B cell (primary cell): ENCODE data around the gene TULP3. TPM values are rescaled to one million over a fixed set of nuclear protein-coding genes. Genes with fewer than 3 reads are reported as not detected.

Source experiments
- ATAC-seq: fragments of 200-7000 bp; cut with Tn5 transposase; one replicate; pipeline ENCODE4 v1.10.0; 2021; ENCODE audit warnings: low read depth, mild to moderate bottlenecking, moderate number of reproducible peaks, moderate library complexity
- CTCF ChIA-PET: fragments of 350-600 bp; sonication (Branson Sonifier 250); formaldehyde crosslinking; loops from one replicate; lab custom pipeline; 2021; ENCODE audit warnings: antibody characterized with exemption, inconsistent platforms; lab: Charles Lee
- POLR2A ChIA-PET: fragments of 350-600 bp; sonication (Branson Sonifier 250); formaldehyde crosslinking; loops from one replicate; lab custom pipeline; 2021; ENCODE audit warnings: antibody characterized with exemption; lab: Charles Lee
- DNase-seq: peaks from one replicate; pipeline ENCODE4 v3.0.0; 2013
- H2AFZ ChIP-seq: 2 replicates; pipeline ENCODE4 v1.6.1; 2012; ENCODE audit warnings: mild to moderate bottlenecking, low read depth, low read length; ENCODE audit not compliant: insufficient read depth, poor library complexity, severe bottlenecking
- H3K27ac ChIP-seq, 2 donors: 1 replicate in 1 of 2; 2 replicates in 1 of 2; pipeline ENCODE4 v1.5.1; 2012 to 2013; ENCODE audit warnings: low read length in 2 of 2, mild to moderate bottlenecking in 2 of 2, moderate library complexity in 1 of 2
- H3K27me3 ChIP-seq, 4 experiments: fragments of 200-600 bp in 1 of 4; sonication (generic) in 1 of 4; replicated peaks in 1 of 4; 1 replicate in 2 of 4; 2 replicates in 2 of 4; pipeline versions ENCODE4 v1.6.1 to v1.7.0; 2013 to 2016; ENCODE audit warnings: low read length in 3 of 4, mild to moderate bottlenecking in 2 of 4, mixed read lengths in 1 of 4, moderate library complexity in 1 of 4; ENCODE audit not compliant: insufficient read depth in 4 of 4, control insufficient read depth in 3 of 4; ENCODE audit errors: control extremely low read depth in 1 of 4
- H3K36me3 ChIP-seq, 2 experiments: replicated peaks in 1 of 2; 1 replicate in 1 of 2; 2 replicates in 1 of 2; pipeline versions ENCODE4 v1.6.1 to v1.7.1; 2013; ENCODE audit warnings: low read length in 1 of 2; ENCODE audit not compliant: insufficient read depth in 2 of 2, control insufficient read depth in 1 of 2; ENCODE audit errors: control extremely low read depth in 1 of 2, extremely low read depth in 1 of 2
- H3K4me1 ChIP-seq, 2 donors: fragments of 200-600 bp in 1 of 2; sonication (generic) in 1 of 2; 1 replicate in 1 of 2; 2 replicates in 1 of 2; pipeline versions ENCODE4 v1.5.1 to v1.6.1; 2013 to 2017; ENCODE audit warnings: low read length in 2 of 2; ENCODE audit not compliant: control insufficient read depth in 2 of 2, insufficient read depth in 2 of 2
- H3K4me2 ChIP-seq: replicated peaks from 2 replicates; pipeline ENCODE3; 2012; ENCODE audit warnings: mild to moderate bottlenecking, low read depth, low read length; ENCODE audit not compliant: poor library complexity, severe bottlenecking
- H3K4me3 ChIP-seq, 5 experiments: fragments of 200-600 bp in 1 of 5; sonication (generic) in 1 of 5; 1 replicate in 3 of 5; 2 replicates in 2 of 5; pipeline versions ENCODE4 v1.5.1 to v1.7.0; 2011 to 2016; ENCODE audit warnings: low read length in 4 of 5, mild to moderate bottlenecking in 4 of 5, low read depth in 2 of 5, control low read depth in 1 of 5, moderate library complexity in 1 of 5; ENCODE audit not compliant: insufficient read depth in 1 of 5; ENCODE audit errors: control extremely low read depth in 1 of 5, extremely low read depth in 1 of 5
- H3K79me2 ChIP-seq: fragments of 200-600 bp; sonication (generic); one replicate; pipeline ENCODE4 v1.6.0; 2016; ENCODE audit warnings: low read length; ENCODE audit not compliant: control insufficient read depth, insufficient read depth
- H3K9ac ChIP-seq: fragments of 200-600 bp; sonication (generic); 2 replicates; pipeline ENCODE4 v1.6.1; 2017; ENCODE audit warnings: mild to moderate bottlenecking, low read length, moderate library complexity
- H3K9me3 ChIP-seq, 3 donors: one replicate each; pipeline versions ENCODE4 v1.6.1 to v1.7.1; 2013; ENCODE audit warnings: low read length in 2 of 3; ENCODE audit not compliant: control insufficient read depth in 2 of 3, insufficient read depth in 1 of 3; ENCODE audit errors: control extremely low read depth in 1 of 3
- H4K20me1 ChIP-seq: 2 replicates; pipeline ENCODE4 v1.6.0; 2012; ENCODE audit warnings: mild to moderate bottlenecking, low read length; ENCODE audit not compliant: insufficient read depth, control insufficient read depth, poor library complexity, severe bottlenecking
- H3K27ac Mint-ChIP-seq: one replicate; pipeline ENCODE4 v1.8.0; 2021; ENCODE audit warnings: mixed read lengths
- H3K27me3 Mint-ChIP-seq: one replicate; pipeline ENCODE4 v1.8.0; 2021; ENCODE audit warnings: mixed read lengths
- H3K4me1 Mint-ChIP-seq: one replicate; pipeline ENCODE4 v1.8.0; 2021; ENCODE audit warnings: mixed read lengths
- H3K4me3 Mint-ChIP-seq: one replicate; pipeline ENCODE4 v1.8.0; 2021; ENCODE audit warnings: mixed read lengths
- H3K9me3 Mint-ChIP-seq: one replicate; pipeline ENCODE4 v1.8.0; 2022; ENCODE audit warnings: mixed read lengths; ENCODE audit not compliant: insufficient read depth
- EZH2 ChIP-seq: IDR thresholded peaks from 2 replicates; pipeline ENCODE4 v1.6.1; 2012; ENCODE audit warnings: borderline replicate concordance, low read depth, mild to moderate bottlenecking, moderate library complexity, low read length; ENCODE audit not compliant: insufficient read depth, poor library complexity, severe bottlenecking
- WGBS: methylation state at CpG from one replicate; pipeline ENCODE4 v1.1.5; 2013; ENCODE audit warnings: missing lambda C conversion rate; ENCODE audit not compliant: insufficient coverage; 5-methylcytosine and 5-hydroxymethylcytosine counted together
- intact Hi-C: fragments of 100-400 bp; cut with micrococcal nuclease; formaldehyde crosslinking; loops from one replicate; pipeline ENCODE4 v1.10.0; 2022
- polyA plus RNA-seq: library from polyadenylated mRNA; depleted of rRNA; stranded (reverse); fragments of >200 nt; gene quantifications from 2 replicates; pipeline ENCODE4 v1.2.3, GENCODE V29; 2012
- total RNA-seq, 2 donors: library from RNA; stranded (reverse); fragments of 120-200 nt in 1 of 2; gene quantifications; 1 replicate in 1 of 2; 2 replicates in 1 of 2; pipeline versions ENCODE4 v1.2.3 to v1.2.4, GENCODE V29; 2013 to 2022
- TF ChIP-seq, protein P1 (sequence below): fragments of 200-600 bp; IDR thresholded peaks from one replicate; pipeline ENCODE4 v1.8.0; 2022; ENCODE audit warnings: antibody characterized with exemption, mild to moderate bottlenecking

TULP3 gene
- total and polyA plus RNA-seq, 2 donors (not counting 1 experiment from before 2014, with no cell fraction given): 8.3 to 9.2 TPM

- Mint-ChIP-seq H3K27me3 (no peaks in the 10 kb centered on the region), H3K4me1 (no peaks in the 10 kb centered on the region), H3K4me3 (no peak overlapping the region), H3K9me3 (peaks cover 4% of the 10 kb centered on the region), H3K27ac (no peak overlapping the region)
- no peak overlapping the region for H2AFZ ChIP-seq
- ATAC-seq (no peak), DNase-seq (no peak)
- H3K79me2 ChIP-seq: no peaks in the 10 kb centered on the region
- H3K9ac ChIP-seq: no peak overlapping the region
- no peaks in the 10 kb centered on the region for H4K20me1 ChIP-seq
- peaks cover 0 to 5% (median 0%) of the 10 kb centered on the region in 3 donors for H3K9me3 ChIP-seq
- no peak overlapping the region for H3K4me2 ChIP-seq
- H3K36me3 ChIP-seq: no peaks in the 10 kb centered on the region
- no peaks in the 10 kb centered on the region for H3K4me1 ChIP-seq
- TF ChIP-seq EZH2: no peak
- TF ChIP-seq, protein P1, sequence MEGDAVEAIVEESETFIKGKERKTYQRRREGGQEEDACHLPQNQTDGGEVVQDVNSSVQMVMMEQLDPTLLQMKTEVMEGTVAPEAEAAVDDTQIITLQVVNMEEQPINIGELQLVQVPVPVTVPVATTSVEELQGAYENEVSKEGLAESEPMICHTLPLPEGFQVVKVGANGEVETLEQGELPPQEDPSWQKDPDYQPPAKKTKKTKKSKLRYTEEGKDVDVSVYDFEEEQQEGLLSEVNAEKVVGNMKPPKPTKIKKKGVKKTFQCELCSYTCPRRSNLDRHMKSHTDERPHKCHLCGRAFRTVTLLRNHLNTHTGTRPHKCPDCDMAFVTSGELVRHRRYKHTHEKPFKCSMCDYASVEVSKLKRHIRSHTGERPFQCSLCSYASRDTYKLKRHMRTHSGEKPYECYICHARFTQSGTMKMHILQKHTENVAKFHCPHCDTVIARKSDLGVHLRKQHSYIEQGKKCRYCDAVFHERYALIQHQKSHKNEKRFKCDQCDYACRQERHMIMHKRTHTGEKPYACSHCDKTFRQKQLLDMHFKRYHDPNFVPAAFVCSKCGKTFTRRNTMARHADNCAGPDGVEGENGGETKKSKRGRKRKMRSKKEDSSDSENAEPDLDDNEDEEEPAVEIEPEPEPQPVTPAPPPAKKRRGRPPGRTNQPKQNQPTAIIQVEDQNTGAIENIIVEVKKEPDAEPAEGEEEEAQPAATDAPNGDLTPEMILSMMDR: no peak
- intact Hi-C loops: no loop called here
- H3K27ac ChIP-seq: no peak overlapping the region
- ChIA-PET POLR2A (no interaction called here), CTCF (no interaction called here)
- H3K4me3 ChIP-seq: no peak overlapping the region
- WGBS: no CpG with 5 or more reads among the region's 1 CpG
- no peaks in the 10 kb centered on the region for H3K27me3 ChIP-seq
Observed at GRCh38 chr12:2984698-2985097, 94.0 kb downstream of the TULP3 start.

GRCh38 chr12:2986876-2987275 lies 96.2 kb downstream of the TULP3 start:
- Histone ChIP-seq H3K4me2 (no peak overlapping the region), H3K27ac (no peak overlapping the region), H4K20me1 (no peaks in the 10 kb centered on the region), H3K9me3 (peaks cover 0 to 11% (median 0%) of the 10 kb centered on the region in 3 donors), H3K36me3 (no peaks in the 10 kb centered on the region), H3K4me1 (no peaks in the 10 kb centered on the region), H3K79me2 (no peaks in the 10 kb centered on the region), H3K27me3 (no peaks in the 10 kb centered on the region), H2AFZ (no peak overlapping the region), H3K4me3 (no peak overlapping the region), H3K9ac (no peak overlapping the region)
- ChIA-PET CTCF (interaction anchor here (0.5 kb wide), 1 partner anchor 39 kb away, joined by 3 read pairs; no protein-coding TSS in a partner anchor), POLR2A (no interaction called here)
- no peak for TF ChIP-seq EZH2
- TF ChIP-seq, protein P1: no peak
- 82% methylated on average over 3 of the region's 3 CpGs for WGBS
- Mint-ChIP-seq H3K27me3 (no peaks in the 10 kb centered on the region), H3K9me3 (peaks cover 7% of the 10 kb centered on the region), H3K4me3 (no peak overlapping the region), H3K4me1 (no peaks in the 10 kb centered on the region), H3K27ac (no peak overlapping the region)
- no peak for ATAC-seq
- intact Hi-C loops: no loop called here
- DNase-seq: no peak
